Measurements from ENCODE around the gene CRACR2B. TPM values are rescaled to one million over a fixed set of nuclear protein-coding genes. Genes with fewer than 3 reads are reported as not detected.

The CRACR2B gene
- total RNA-seq, 3 donors from 2014 or later = 0.18 to 0.30 (median 0.28) TPM

DNA sequence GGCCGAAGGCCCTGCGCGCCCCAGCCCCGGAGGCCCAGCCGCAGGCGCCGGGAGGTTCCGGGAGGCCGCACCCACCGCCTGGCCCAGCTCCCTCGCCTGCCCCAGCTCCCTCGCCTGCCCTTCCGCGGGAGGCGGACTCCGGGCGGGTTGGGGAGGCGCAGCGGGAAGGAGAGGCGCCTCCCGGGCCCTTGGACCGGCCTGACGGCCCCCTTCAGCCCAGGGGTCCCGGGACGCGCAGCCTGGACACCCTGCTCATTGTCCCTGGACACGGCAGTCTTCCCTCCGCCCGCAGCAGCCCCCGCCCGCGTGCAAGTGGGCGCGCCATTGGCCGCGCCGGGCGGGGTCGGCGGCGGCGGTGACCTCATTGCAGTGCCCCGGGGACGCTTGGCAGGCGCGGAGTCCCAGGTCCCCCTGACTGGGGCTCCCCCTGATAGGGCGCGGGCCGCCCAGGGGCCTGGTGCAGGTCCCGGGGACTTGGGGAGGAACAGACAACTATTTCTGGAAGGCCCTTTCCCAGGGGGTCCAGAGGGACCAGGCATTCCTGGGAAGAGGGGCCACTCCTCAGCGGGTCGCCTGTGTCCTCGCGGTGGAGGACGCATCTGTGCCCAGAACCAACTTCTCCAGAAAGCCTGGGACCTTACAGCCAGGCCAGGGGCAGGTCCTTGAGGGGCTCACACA, 5.5 kb downstream of the CRACR2B start:
- DNase-seq (no peak), ATAC-seq (peak; percentile 32 to 34)
- peaks cover 23% of the 10 kb centered on the region for H3K4me1 Mint-ChIP-seq (ENCODE audit: low read depth)
- peak overlapping the region; percentile 62 for H3K4me3 Mint-ChIP-seq
- H3K36me3 Mint-ChIP-seq (ENCODE audit: insufficient read depth) = no peaks in the 10 kb centered on the region
- H3K27me3 Mint-ChIP-seq (ENCODE audit: low read depth) = peaks cover 34% of the 10 kb centered on the region
- no peaks in the 10 kb centered on the region for H3K9me3 Mint-ChIP-seq

DNA sequence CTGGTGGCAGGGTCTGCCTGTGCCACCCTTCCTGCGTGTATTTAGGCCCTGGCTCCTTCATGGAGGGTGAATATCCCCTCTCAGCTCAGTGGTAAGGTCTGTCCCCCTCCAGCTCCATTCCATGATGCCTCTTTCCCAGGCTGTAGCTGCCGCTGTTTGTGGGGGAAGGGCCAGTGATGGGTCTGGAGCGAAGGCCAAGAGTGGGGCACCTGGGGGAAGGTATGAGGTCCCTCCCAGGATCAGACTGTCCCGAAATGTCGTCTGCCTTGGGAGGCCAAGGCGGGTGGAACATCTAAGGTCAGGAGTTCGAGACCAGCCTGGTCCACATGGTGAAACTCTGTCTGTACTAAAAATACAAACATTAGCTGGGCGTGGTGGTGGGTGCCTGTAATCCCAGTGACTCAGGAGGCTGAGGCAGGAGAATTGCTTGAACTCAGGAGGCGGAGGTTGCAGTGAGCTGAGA, 6.2 kb downstream of the CRACR2B start:
- peak overlapping the region; percentile 62 for H3K4me3 Mint-ChIP-seq
- no peaks in the 10 kb centered on the region for H3K9me3 Mint-ChIP-seq
- peaks cover 28% of the 10 kb centered on the region for H3K27me3 Mint-ChIP-seq (ENCODE audit: low read depth)
- ATAC-seq (no peak), DNase-seq (no peak)
- H3K4me1 Mint-ChIP-seq (ENCODE audit: low read depth) = peaks cover 23% of the 10 kb centered on the region
- H3K36me3 Mint-ChIP-seq (ENCODE audit: insufficient read depth) = no peaks in the 10 kb centered on the region

DNA sequence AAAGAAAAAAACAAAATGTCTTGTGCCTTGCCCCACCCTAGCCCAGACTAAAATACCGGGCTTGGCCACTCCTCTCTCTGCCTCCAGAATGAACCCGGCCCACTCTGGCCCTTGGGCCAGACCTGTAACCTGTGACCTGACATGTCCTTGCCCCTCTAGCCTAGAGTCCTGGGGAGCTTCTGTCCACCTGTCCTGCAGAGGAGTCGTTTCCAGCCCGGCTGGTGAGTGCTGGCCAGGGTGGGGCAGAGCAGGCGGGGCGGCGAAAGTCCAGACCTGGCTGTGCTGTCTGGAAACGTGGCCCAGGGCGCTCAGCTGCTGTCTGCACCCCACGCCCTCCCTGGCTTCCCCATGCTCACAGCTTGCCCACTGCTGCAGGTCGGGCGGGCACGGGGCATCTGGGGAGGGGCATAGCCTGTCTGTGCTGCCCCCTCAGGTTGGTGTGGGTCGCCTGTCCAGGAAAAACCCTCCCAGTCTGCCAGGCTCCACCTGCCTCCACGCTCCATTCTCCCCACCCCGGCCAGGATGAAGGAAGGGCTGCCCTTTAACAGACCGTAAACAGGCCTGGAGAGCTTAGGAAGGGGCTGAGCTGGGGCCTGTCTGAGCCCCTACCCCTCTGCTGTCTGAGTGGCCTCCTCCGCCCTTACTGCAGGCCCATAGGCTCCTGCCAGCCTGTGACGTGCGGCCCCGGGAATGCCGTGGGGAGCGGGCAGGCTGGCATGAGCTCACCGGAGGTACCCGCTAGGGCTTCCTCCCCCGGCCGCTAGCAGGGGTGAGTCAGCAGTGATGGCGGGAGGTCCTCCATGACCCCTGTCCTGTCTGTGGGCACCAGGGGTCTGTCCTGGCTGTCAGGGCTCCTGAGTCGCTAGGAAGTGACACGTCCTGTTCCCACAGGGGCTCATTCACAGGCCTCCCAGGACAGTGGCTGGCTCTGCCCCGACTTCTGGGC, 6.9 kb downstream of the CRACR2B start:
- H3K36me3 Mint-ChIP-seq (ENCODE audit: insufficient read depth) = no peaks in the 10 kb centered on the region
- DNase-seq (no peak), ATAC-seq (no peak)
- H3K27me3 Mint-ChIP-seq (ENCODE audit: low read depth) = peaks cover 20% of the 10 kb centered on the region
- H3K4me1 Mint-ChIP-seq (ENCODE audit: low read depth) = peaks cover 15% of the 10 kb centered on the region
- peak overlapping the region; percentile 62 for H3K4me3 Mint-ChIP-seq
- H3K9me3 Mint-ChIP-seq = no peaks in the 10 kb centered on the region

DNA sequence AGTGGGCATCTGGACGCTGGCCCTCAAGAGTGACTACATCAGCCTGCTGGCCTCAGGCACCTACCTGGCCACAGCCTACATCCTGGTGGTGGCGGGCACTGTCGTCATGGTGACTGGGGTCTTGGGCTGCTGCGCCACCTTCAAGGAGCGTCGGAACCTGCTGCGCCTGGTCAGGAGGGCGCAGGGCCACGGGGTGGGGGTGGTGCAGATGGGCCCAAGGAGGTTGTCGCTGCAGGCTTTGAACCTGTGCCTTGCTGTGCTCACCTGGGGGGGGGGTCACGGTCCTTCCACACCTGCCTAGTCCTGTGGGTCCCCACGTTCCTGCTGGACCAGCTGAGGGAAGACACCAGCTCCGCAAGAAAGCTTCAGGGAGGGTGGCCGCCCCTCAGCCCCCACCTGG, 8.6 kb downstream of the CRACR2B start:
- Mint-ChIP-seq H3K9me3 (no peaks in the 10 kb centered on the region), H3K27me3 (ENCODE audit: low read depth) (peaks cover 9% of the 10 kb centered on the region), H3K4me1 (ENCODE audit: low read depth) (peaks cover 24% of the 10 kb centered on the region), H3K36me3 (ENCODE audit: insufficient read depth) (no peaks in the 10 kb centered on the region), H3K4me3 (no peak overlapping the region)
- ATAC-seq = no peak
- no peak for DNase-seq

DNA sequence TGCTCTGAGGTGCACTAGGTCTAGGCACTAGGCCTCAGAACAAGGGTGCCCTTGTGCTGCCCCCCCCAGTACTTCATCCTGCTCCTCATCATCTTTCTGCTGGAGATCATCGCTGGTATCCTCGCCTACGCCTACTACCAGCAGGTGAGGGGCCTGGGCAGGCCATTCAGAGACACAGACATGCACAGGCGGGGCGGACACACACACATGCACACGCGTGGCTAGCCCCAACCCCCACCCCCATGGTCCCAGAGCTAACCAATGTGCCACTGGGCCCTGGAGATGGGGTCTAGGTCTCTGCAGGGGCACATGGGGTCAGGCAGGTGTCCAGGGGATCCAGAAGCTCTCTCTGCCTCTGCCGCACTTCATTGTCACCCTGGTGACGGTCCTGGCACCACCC, 9.0 kb downstream of the CRACR2B start:
- Mint-ChIP-seq H3K9me3 (no peaks in the 10 kb centered on the region), H3K27me3 (ENCODE audit: low read depth) (peaks cover 5% of the 10 kb centered on the region), H3K36me3 (ENCODE audit: insufficient read depth) (no peaks in the 10 kb centered on the region), H3K4me3 (no peak overlapping the region), H3K4me1 (ENCODE audit: low read depth) (peaks cover 25% of the 10 kb centered on the region)
- no peak for ATAC-seq
- no peak for DNase-seq

DNA sequence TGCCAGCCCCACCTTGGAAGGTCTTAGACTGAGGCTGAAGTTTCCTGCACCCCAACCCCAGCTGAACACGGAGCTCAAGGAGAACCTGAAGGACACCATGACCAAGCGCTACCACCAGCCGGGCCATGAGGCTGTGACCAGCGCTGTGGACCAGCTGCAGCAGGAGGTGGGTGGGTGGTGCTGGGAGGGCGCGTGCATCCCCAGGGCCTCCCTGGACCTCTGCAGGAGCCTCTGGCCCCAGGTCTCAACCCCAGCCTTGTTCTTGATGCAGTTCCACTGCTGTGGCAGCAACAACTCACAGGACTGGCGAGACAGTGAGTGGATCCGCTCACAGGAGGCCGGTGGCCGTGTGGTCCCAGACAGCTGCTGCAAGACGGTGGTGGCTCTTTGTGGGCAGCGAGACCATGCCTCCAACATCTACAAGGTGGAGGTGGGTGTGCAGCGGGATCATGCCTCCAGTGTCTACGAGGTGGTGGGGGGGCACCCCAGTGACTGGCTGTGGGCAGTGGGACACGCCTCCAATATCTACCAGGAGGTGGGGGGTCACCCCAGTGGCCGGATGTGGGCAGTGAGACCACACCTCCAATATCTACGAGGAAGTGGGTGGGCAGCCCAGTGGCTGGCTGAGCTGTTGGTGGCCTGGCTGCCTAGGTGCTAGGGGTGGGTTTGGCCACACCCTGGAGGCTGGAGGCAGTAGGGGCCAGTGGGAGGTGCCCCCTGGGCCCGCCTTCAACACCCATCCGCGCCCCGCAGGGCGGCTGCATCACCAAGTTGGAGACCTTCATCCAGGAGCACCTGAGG, 9.7 kb downstream of the CRACR2B start:
- DNase-seq (no peak), ATAC-seq (no peak)
- H3K27me3 Mint-ChIP-seq (ENCODE audit: low read depth) = no peaks in the 10 kb centered on the region
- no peaks in the 10 kb centered on the region for H3K9me3 Mint-ChIP-seq
- no peak overlapping the region for H3K4me3 Mint-ChIP-seq
- no peaks in the 10 kb centered on the region for H3K36me3 Mint-ChIP-seq (ENCODE audit: insufficient read depth)
- peaks cover 24% of the 10 kb centered on the region for H3K4me1 Mint-ChIP-seq (ENCODE audit: low read depth)

DNA sequence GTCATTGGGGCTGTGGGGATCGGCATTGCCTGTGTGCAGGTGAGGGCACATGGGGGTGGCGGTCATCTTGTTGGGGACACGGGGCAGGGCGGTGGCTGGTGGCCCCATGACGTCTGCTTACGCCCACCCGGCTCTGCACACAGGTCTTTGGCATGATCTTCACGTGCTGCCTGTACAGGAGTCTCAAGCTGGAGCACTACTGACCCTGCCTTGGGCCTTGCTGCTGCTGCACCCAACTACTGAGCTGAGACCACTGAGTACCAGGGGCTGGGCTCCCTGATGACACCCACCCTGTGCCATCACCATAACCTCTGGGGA, 10.2 kb downstream of the CRACR2B start:
- Mint-ChIP-seq H3K36me3 (ENCODE audit: insufficient read depth) (no peaks in the 10 kb centered on the region), H3K27me3 (ENCODE audit: low read depth) (no peaks in the 10 kb centered on the region), H3K4me3 (no peak overlapping the region), H3K4me1 (ENCODE audit: low read depth) (peaks cover 24% of the 10 kb centered on the region), H3K9me3 (no peaks in the 10 kb centered on the region)
- ATAC-seq (no peak), DNase-seq (no peak)

DNA sequence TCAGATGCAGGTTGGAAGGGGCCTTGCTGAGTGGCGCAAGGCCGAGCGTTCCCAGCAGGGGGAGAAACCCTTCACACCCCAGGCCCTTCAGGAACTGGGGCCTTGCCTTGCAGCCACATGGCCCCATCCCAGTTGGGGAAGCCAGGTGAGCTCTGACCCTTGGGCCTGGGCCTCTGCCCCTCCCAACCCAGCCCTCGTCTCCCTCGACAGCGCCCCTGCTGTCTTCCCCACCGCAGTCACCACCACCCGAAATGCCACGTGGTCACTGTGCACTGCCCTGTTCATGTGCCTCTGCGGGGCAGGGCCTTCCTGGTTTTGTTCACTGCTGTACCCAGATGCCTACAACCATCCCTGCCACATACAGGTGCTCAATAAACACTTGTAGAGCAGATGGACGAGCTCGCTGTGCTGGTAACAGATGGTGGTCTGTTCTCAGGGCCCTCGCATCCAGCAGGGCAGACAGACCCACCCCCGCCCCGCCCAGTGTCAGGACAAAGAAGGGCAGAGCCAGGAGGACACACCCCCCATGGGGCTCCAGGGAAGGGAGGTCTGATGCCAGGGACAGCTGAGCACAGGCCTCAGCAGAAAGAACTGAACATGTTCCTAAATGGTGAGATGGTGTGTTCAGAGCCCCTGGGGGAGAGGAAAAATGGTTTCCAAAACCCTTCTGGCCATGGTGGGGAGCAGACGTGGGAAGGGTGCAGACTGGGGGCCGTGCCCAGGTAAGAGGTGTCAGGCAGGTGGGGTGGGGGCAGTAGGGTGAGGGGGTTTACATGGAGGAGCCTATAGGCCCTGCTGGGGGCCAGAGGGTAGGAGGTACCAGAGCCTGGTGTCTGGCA, 10.9 kb downstream of the CRACR2B start:
- Mint-ChIP-seq H3K27me3 (ENCODE audit: low read depth) (peaks cover 3% of the 10 kb centered on the region), H3K9me3 (no peaks in the 10 kb centered on the region), H3K4me1 (ENCODE audit: low read depth) (peaks cover 27% of the 10 kb centered on the region), H3K36me3 (ENCODE audit: insufficient read depth) (no peaks in the 10 kb centered on the region), H3K4me3 (no peak overlapping the region)
- DNase-seq (no peak), ATAC-seq (no peak)

DNA sequence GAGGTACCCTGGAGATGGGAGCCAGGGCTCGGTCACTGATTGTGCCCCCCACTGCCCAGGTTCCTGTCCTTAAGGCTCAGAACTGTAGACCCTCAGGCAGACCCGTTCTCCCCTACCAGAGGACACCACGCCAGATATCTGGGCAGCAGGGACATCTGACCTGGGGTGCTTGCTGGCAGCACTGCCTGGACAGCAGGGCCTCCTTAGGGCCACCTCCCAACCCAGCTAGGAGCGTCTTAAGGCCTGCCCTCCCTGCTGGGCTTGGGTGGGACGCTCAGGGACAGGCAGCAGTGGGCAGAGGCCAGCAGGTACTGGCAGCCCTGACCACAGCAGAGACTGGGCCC, 11.5 kb downstream of the CRACR2B start:
- ATAC-seq = no peak
- DNase-seq = no peak
- Mint-ChIP-seq H3K36me3 (ENCODE audit: insufficient read depth) (no peaks in the 10 kb centered on the region), H3K4me1 (ENCODE audit: low read depth) (peaks cover 27% of the 10 kb centered on the region), H3K27me3 (ENCODE audit: low read depth) (peaks cover 3% of the 10 kb centered on the region), H3K4me3 (no peak overlapping the region), H3K9me3 (no peaks in the 10 kb centered on the region)

DNA sequence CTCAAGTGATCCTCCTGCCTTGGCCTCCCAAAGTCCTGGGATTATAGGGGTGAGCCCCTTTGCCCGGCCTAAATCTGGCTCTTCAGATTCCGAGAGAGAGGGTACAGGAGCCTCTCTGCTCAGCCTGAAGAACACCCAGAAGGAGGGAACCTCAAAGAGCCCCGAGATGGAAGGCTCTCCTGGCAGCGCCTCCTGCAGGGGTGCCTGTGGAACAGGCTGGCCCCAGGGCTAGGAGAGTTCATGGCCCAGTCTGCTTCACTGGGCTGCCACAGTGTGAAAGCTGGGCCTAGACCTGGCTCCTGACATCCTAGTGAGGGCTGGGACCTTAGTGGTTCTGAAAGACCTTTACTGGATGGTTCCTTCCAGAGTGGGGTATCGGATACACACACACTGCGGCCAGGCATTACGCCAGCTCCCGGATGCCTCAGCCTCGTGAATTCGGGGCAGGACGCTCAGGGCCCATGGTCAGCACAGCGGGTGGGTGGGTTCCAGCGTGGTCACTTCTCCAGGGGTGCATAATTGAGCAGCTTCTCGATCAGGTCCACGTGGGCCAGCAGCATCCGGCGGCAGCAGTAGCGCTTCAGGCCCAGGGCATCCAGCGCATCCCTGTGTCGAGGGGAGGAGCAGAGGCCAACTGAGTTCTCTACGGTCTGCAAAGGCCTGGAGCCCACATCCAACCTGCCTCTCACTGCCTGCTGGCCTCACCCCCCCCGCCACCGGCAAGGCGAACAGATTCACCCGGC, 12.3 kb downstream of the CRACR2B start:
- Mint-ChIP-seq H3K9me3 (no peaks in the 10 kb centered on the region), H3K4me1 (ENCODE audit: low read depth) (peaks cover 25% of the 10 kb centered on the region), H3K4me3 (peak overlapping the region; percentile 85), H3K27me3 (ENCODE audit: low read depth) (peaks cover 3% of the 10 kb centered on the region), H3K36me3 (ENCODE audit: insufficient read depth) (no peaks in the 10 kb centered on the region)
- DNase-seq (no peak), ATAC-seq (no peak)

DNA sequence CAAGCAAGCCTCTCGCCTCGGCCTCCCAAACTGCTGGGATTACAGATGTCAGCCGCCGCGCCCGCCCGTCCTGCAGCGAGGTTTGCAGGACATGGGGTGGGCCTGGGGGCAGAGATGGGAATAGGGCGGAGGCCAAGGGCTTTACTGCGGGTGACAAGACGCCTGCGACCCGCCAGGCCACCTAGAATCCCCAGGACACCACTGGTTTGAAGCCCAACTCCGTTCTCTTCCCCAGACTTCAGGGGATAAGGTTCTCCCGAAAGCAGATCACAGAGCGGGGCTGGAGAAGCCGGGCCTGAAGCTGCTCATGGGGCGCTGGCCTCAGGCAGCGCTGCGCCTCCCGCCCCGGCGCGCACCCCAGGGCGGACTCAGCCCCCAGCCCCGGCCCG, 14.3 kb downstream of the CRACR2B start:
- Mint-ChIP-seq H3K9me3 (no peaks in the 10 kb centered on the region), H3K4me1 (ENCODE audit: low read depth) (peaks cover 25% of the 10 kb centered on the region), H3K4me3 (peak overlapping the region; percentile 85), H3K27me3 (ENCODE audit: low read depth) (peaks cover 5% of the 10 kb centered on the region), H3K36me3 (ENCODE audit: insufficient read depth) (no peaks in the 10 kb centered on the region)
- ATAC-seq = peak; percentile 43 to 46
- DNase-seq = no peak

DNA sequence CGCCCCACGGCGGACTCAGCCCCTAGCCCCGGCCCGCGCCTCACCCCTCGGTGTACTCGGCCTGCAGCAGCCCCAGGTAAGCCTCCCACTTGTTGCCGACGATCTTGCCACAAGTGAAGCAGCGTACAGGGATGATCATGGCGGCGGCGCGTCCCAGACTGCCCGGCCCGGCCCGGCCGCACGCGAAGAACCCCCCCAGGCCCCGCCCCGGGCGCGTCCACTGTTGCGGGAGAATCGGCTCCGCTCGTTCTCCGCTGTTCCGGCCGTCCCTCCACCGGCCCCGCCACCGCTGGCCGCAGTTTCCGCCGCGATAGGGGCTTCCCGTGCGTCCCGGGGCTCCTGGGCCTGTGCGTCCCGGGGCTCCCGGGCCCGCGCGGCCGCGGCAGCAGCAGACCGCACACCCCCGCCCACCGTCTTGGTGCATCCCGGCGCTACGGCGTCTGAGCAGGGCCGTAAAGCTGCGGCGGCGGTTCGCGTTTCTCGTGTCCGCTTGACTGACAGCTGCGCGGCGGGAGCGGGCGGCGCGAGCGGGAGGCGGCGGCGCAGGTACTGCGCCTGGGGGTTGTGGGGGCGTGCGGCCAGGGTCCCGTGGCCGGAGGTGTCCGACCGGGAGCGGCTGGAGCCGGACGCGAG, 14.8 kb downstream of the CRACR2B start, which contains the start of the genes POLR2L and TSPAN4:
Gene POLR2L (minus strand): TSS at position 160 of the 633 bp plus-strand sequence. CDS start 21 bp downstream, at position 139.
Gene TSPAN4 (plus strand): TSS at position 483 of the 633 bp plus-strand sequence. CDS start 7,453 bp downstream, outside the sequence.
- ATAC-seq = peak; percentile 81 to 84

More for the DNA sequence above, 14.8 kb downstream of the CRACR2B start, which contains the start of the genes POLR2L and TSPAN4:
- no peaks in the 10 kb centered on the region for H3K36me3 Mint-ChIP-seq (ENCODE audit: insufficient read depth)
- peaks cover 25% of the 10 kb centered on the region for H3K4me1 Mint-ChIP-seq (ENCODE audit: low read depth)
- H3K27me3 Mint-ChIP-seq (ENCODE audit: low read depth) = peaks cover 5% of the 10 kb centered on the region
- no peaks in the 10 kb centered on the region for H3K9me3 Mint-ChIP-seq
- DNase-seq = peak; percentile 83
- H3K4me3 Mint-ChIP-seq = peak within 1 kb of the TSS; percentile 85
